Glutamatergic neuron (in vitro differentiated cells): Measurements from ENCODE around the gene DES. TPM values are rescaled to one million over a fixed set of nuclear protein-coding genes. Genes with fewer than 3 reads are reported as not detected.

Experiments
- DNase-seq: peaks from one replicate; pipeline ENCODE4 v3.0.0; 2022
- H3K27ac Mint-ChIP-seq: one replicate; pipeline ENCODE4 v1.8.0; 2020; ENCODE audit warnings: mild to moderate bottlenecking, mixed read lengths, inconsistent platforms; ENCODE audit not compliant: unreplicated experiment
- H3K27me3 Mint-ChIP-seq: one replicate; pipeline ENCODE4 v1.8.0; 2020; ENCODE audit warnings: mild to moderate bottlenecking, moderate library complexity, mixed read lengths, inconsistent platforms; ENCODE audit not compliant: unreplicated experiment
- H3K36me3 Mint-ChIP-seq: one replicate; pipeline ENCODE4 v1.8.0; 2020; ENCODE audit warnings: mild to moderate bottlenecking, mixed read lengths, inconsistent platforms; ENCODE audit not compliant: unreplicated experiment
- H3K4me1 Mint-ChIP-seq: one replicate; pipeline ENCODE4 v1.8.0; 2020; ENCODE audit warnings: mild to moderate bottlenecking, low read depth, mixed read lengths, inconsistent platforms; ENCODE audit not compliant: unreplicated experiment
- H3K4me3 Mint-ChIP-seq: one replicate; pipeline ENCODE4 v1.8.0; 2020; ENCODE audit warnings: mild to moderate bottlenecking, mixed read lengths, inconsistent platforms; ENCODE audit not compliant: unreplicated experiment
- H3K9me3 Mint-ChIP-seq: one replicate; pipeline ENCODE4 v1.8.0; 2020; ENCODE audit warnings: mild to moderate bottlenecking, moderate library complexity, mixed read lengths, inconsistent platforms; ENCODE audit not compliant: unreplicated experiment
- CTCF ChIP-seq: fragments of 200-600 bp; sonication (generic); IDR thresholded peaks from one replicate; pipeline ENCODE4 v1.5.0; 2021; ENCODE audit not compliant: partially characterized antibody, unreplicated experiment
- total RNA-seq: library from RNA; stranded (reverse); fragmentation: NEBNext Ultra II Directional; extraction: Animal tissue kit (Norgen Biotek cat#: 25700); gene quantifications from one replicate; pipeline ENCODE4 v1.2.1, GENCODE V29; 2021; ENCODE audit not compliant: unreplicated experiment

DES gene
- total RNA-seq, 1 donor from 2014 or later, result 1.3 TPM

DNA sequence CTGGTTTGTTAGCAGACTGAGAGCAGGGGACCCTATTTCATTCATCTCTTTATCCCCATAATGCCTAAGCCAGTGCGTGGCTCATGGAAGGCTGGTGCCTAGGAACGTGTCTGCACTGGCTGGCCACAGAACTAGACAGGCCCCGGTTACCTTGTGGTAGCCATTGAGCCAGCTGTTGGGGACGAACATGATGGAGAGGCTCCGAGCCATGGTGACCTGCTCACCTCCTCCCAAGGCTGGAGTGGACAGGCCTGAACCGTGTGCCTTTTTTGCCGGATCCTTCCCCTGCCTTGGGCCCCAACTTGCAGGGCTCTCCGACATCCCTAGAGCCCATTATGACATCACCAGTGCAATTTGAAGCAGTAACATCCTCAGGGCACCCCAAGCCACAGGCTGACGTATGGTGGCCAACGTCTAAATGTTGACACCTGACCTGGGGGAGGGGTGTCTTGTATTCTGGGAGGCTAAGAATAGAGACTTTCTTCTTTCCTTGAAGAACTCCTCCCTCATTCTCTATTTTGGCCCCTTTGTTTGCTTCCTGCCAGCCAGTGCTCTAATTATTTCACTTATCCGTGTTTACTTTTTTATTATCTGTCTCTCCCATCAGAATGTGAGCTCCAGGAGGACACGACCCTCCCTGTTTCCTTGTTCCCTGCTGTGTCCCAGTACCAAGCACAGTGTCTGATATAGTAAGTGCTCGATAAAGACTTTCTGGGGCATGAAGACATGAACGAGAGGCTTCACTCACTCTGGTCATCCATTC, 18.3 kb upstream of the DES start:
- no peaks in the 10 kb centered on the region for H3K27me3 Mint-ChIP-seq
- DNase-seq, result no peak
- H3K4me3 Mint-ChIP-seq, result no peak overlapping the region
- H3K27ac Mint-ChIP-seq, result peak overlapping the region; percentile 71
- H3K4me1 Mint-ChIP-seq, result peaks cover 21% of the 10 kb centered on the region
- TF ChIP-seq CTCF, result no peak
- H3K9me3 Mint-ChIP-seq, result peaks cover 5% of the 10 kb centered on the region
- H3K36me3 Mint-ChIP-seq, result no peaks in the 10 kb centered on the region

- Mint-ChIP-seq H3K36me3 (no peaks in the 10 kb centered on the region), H3K27me3 (no peaks in the 10 kb centered on the region), H3K4me1 (peaks cover 24% of the 10 kb centered on the region), H3K27ac (peak overlapping the region; percentile 71), H3K9me3 (peaks cover 5% of the 10 kb centered on the region), H3K4me3 (no peak overlapping the region)
- no peak for DNase-seq
- no peak for TF ChIP-seq CTCF
These were observed 17.6 kb upstream of the DES start for GRCh38 chr2:219400562-219400961.

DNA sequence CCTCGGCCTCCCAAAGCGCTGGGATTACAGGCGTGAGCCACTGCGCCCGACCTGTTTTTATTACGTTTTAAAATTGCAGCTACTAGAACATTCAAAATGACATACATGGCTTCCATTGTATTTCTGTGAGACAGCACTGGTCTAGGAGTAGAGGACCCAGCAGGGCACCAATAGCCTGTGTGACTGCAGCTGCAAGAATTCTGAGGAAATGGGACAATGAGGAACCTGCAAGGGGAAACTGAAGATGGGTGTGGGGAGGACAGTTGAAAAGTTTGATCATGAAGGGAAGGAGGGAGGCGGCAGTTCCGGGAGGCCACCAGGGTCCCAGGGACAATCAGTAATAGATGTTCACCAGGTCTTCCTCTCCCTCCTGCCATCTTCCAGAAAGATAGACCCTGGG, 16.6 kb upstream of the DES start:
- no peak overlapping the region for H3K27ac Mint-ChIP-seq
- no peak for DNase-seq
- H3K4me1 Mint-ChIP-seq, result peaks cover 25% of the 10 kb centered on the region
- no peaks in the 10 kb centered on the region for H3K27me3 Mint-ChIP-seq
- peaks cover 5% of the 10 kb centered on the region for H3K9me3 Mint-ChIP-seq
- no peak for TF ChIP-seq CTCF
- no peaks in the 10 kb centered on the region for H3K36me3 Mint-ChIP-seq
- no peak overlapping the region for H3K4me3 Mint-ChIP-seq

- Mint-ChIP-seq H3K4me3 (no peak overlapping the region), H3K36me3 (no peaks in the 10 kb centered on the region), H3K4me1 (peaks cover 29% of the 10 kb centered on the region), H3K9me3 (peaks cover 8% of the 10 kb centered on the region), H3K27me3 (peaks cover 2% of the 10 kb centered on the region), H3K27ac (no peak overlapping the region)
- DNase-seq, result peak; percentile 70
- peak; percentile 82 for TF ChIP-seq CTCF
These were observed 15.3 kb upstream of the DES start for GRCh38 chr2:219402665-219403515.

GRCh38 chr2:219403861-219404260, 14.3 kb upstream of the DES start:
- no peak for TF ChIP-seq CTCF
- Mint-ChIP-seq H3K9me3 (peaks cover 8% of the 10 kb centered on the region), H3K27me3 (peaks cover 4% of the 10 kb centered on the region), H3K27ac (no peak overlapping the region), H3K36me3 (no peaks in the 10 kb centered on the region), H3K4me1 (peaks cover 29% of the 10 kb centered on the region), H3K4me3 (no peak overlapping the region)
- DNase-seq, result no peak
